ENCODE measurements around the gene MRPL14.

The MRPL14 gene
- long read RNA-seq, donor 1, transcript MRPL14-201 (3 exons, 959 nt), result major isoform, 52 of 125 reads
- long read RNA-seq, donor 1, partial matches to known transcripts, result 56 of 125 reads
- long read RNA-seq, donor 1, other reads (novel, unspliced or antisense), result 17 of 125 reads
- long read RNA-seq, donor 2, transcript MRPL14-201 (3 exons, 959 nt), result major isoform, 20 of 42 reads
- long read RNA-seq, donor 2, partial matches to known transcripts, result 11 of 42 reads
- long read RNA-seq, donor 2, other reads (novel, unspliced or antisense), result 11 of 42 reads
- long read RNA-seq, donor 3, transcript MRPL14-201 (3 exons, 959 nt), result major isoform, 16 of 33 reads
- long read RNA-seq, donor 3, partial matches to known transcripts, result 17 of 33 reads
- long read RNA-seq, donor 3, other reads (novel, unspliced or antisense), result 0 of 33 reads
- long read RNA-seq, donor 4, transcript MRPL14-201 (3 exons, 959 nt), result major isoform, 27 of 60 reads
- long read RNA-seq, donor 4, partial matches to known transcripts, result 28 of 60 reads
- long read RNA-seq, donor 4, other reads (novel, unspliced or antisense), result 5 of 60 reads
- long read RNA-seq, donor 5, transcript MRPL14-201 (3 exons, 959 nt), result major isoform, 48 of 924 reads
- long read RNA-seq, donor 5, partial matches to known transcripts, result 876 of 924 reads
- long read RNA-seq, donor 5, other reads (novel, unspliced or antisense), result 0 of 924 reads
- long read RNA-seq, donor 6, transcript MRPL14-201 (3 exons, 959 nt), result major isoform, 28 of 47 reads
- long read RNA-seq, donor 6, partial matches to known transcripts, result 14 of 47 reads
- long read RNA-seq, donor 6, other reads (novel, unspliced or antisense), result 5 of 47 reads
- long read RNA-seq, donor 7, transcript MRPL14-201 (3 exons, 959 nt), result major isoform, 50 of 75 reads
- long read RNA-seq, donor 7, partial matches to known transcripts, result 16 of 75 reads
- long read RNA-seq, donor 7, other reads (novel, unspliced or antisense), result 9 of 75 reads
- long read RNA-seq, donor 8, transcript MRPL14-201 (3 exons, 959 nt), result major isoform, 29 of 39 reads
- long read RNA-seq, donor 8, partial matches to known transcripts, result 0 of 39 reads
- long read RNA-seq, donor 8, other reads (novel, unspliced or antisense), result 10 of 39 reads

GRCh38 chr6:44127186-44128019, at the start of gene MRPL14, which contains the start of gene TMEM63B:
MRPL14 (minus strand) TSS chr6:44127452; CDS start chr6:44116611, 10,841 bp downstream.
TMEM63B (plus strand) TSS chr6:44127554; CDS start chr6:44134585, 7,031 bp downstream.
- DNase-seq, result peak; percentile 67

- DNase-seq, result no peak
Observed at GRCh38 chr6:44176130-44176761, 49.0 kb upstream of the MRPL14 start.

- DNase-seq, result peak; percentile 68
Observed at GRCh38 chr6:44172731-44173500, 45.7 kb upstream of the MRPL14 start.

- DNase-seq, result no peak
Observed at GRCh38 chr6:44171899-44172546, 44.8 kb upstream of the MRPL14 start.

- no peak for DNase-seq
Observed at GRCh38 chr6:44169886-44170570, 42.8 kb upstream of the MRPL14 start.

- DNase-seq, result no peak
Observed at GRCh38 chr6:44169154-44169553, 41.9 kb upstream of the MRPL14 start.

GRCh38 chr6:44167567-44167966, 40.3 kb upstream of the MRPL14 start:
- no peak for DNase-seq

GRCh38 chr6:44166591-44167184, 39.4 kb upstream of the MRPL14 start:
- DNase-seq, result no peak

- DNase-seq, result no peak
Observed at GRCh38 chr6:44166116-44166515, 38.9 kb upstream of the MRPL14 start.

GRCh38 chr6:44162876-44163625, 35.8 kb upstream of the MRPL14 start:
- no peak for DNase-seq

- no peak for DNase-seq
Observed at GRCh38 chr6:44161997-44162338, 34.7 kb upstream of the MRPL14 start.

GRCh38 chr6:44158770-44159228, 31.5 kb upstream of the MRPL14 start, which contains the start of gene CAPN11:
CAPN11 (plus strand) TSS chr6:44158820; CDS start chr6:44158849, 29 bp downstream.
- DNase-seq, result no peak

- DNase-seq, result no peak
Observed at GRCh38 chr6:44157152-44157521, 29.9 kb upstream of the MRPL14 start.

- no peak for DNase-seq
Observed at GRCh38 chr6:44156494-44157151, 29.4 kb upstream of the MRPL14 start.

GRCh38 chr6:44154067-44154466, 26.8 kb upstream of the MRPL14 start:
- no peak for DNase-seq

GRCh38 chr6:44152533-44152932, 25.3 kb upstream of the MRPL14 start:
- DNase-seq, result no peak

GRCh38 chr6:44152109-44152461, 24.8 kb upstream of the MRPL14 start:
- DNase-seq, result no peak
